Measurements from ENCODE around the gene GLT1D1.
"Not testable (repeated sequence)": the region's sequence is repeated elsewhere in the genome, so short reads cannot be mapped to it uniquely, and the experiment has no call there.

The GLT1D1 gene

DNA sequence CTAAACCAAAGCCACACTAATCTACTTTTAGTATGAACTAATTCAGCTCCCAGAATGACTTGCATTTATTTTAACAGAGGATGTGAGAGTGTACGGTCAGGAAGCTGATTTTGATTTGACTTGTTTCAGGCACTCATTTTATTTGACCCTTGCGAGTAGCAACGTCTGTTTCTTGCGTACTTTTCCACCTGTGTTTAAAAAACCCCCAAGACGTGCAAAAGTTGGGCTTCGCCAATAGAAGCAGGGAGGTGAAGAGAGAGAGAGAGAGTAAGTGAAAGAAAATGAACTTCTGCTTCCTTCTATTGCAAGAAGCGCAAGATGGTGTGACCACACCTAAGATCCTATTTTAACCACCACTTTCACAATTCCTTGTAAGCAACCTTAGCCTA lies 22.8 kb upstream of the GLT1D1 start:
- DNase-seq (ENCODE audit: insufficient read length, low spot score) (no peak), FAIRE-seq (no peak)
- TF ChIP-seq PAX5 (IDR thresholded peaks at IDR 0.05; ENCODE audit: insufficient read depth, low read length, severe bottlenecking) = peak; percentile 59
- no peak for TF ChIP-seq POLR2A (IDR thresholded peaks at IDR 0.05; ENCODE audit: low read depth, low read length)
- no peak for TF ChIP-seq POLR2AphosphoS5 (IDR thresholded peaks at IDR 0.05; ENCODE audit: low read depth, low read length)
- TF ChIP-seq POU2F2 (IDR thresholded peaks at IDR 0.05; ENCODE audit: low read depth, low read length) = no peak
- TF ChIP-seq TAF1 (IDR thresholded peaks at IDR 0.05; ENCODE audit: low read depth, low read length) = no peak
- peak; percentile 86 for TF ChIP-seq SPI1 (IDR thresholded peaks at IDR 0.05; ENCODE audit: low read depth, low read length)

DNA sequence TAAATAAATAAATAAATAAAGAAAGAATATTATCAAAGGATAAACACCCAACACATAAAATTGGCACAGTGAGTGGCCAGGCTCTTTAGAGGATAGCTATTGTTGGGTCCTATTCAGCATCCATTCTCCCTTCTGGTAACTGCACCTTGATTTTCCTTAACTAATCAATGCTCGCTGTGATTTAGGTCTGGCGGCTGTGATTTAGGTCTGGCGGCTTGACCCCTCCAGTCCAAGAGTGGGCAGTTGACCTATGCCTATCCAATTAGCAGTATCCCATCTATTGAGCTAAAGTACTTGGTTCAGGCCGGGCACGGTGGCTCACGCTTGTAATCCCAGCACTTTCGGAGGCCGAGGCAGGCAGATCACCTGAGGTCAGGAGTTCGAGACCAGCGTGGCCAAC lies 19.9 kb upstream of the GLT1D1 start:
- DNase-seq (ENCODE audit: insufficient read length, low spot score) (no peak), FAIRE-seq (no peak)
- TF ChIP-seq SPI1 (IDR thresholded peaks at IDR 0.05; ENCODE audit: low read depth, low read length) (no peak), POU2F2 (IDR thresholded peaks at IDR 0.05; ENCODE audit: low read depth, low read length) (no peak), POLR2A (IDR thresholded peaks at IDR 0.05; ENCODE audit: low read depth, low read length) (no peak), TAF1 (IDR thresholded peaks at IDR 0.05; ENCODE audit: low read depth, low read length) (no peak), POLR2AphosphoS5 (IDR thresholded peaks at IDR 0.05; ENCODE audit: low read depth, low read length) (no peak), PAX5 (IDR thresholded peaks at IDR 0.05; ENCODE audit: insufficient read depth, low read length, severe bottlenecking) (no peak)

- FAIRE-seq = peak; percentile 50
- not testable (repeated sequence) for DNase-seq (ENCODE audit: insufficient read length, low spot score)
Observed at GRCh38 chr12:128839885-128840284, 13.4 kb upstream of the GLT1D1 start.

- FAIRE-seq = peak; percentile 78
- TF ChIP-seq SPI1 (IDR thresholded peaks at IDR 0.05; ENCODE audit: low read depth, low read length) = peak; percentile 76
- TF ChIP-seq TAF1 (IDR thresholded peaks at IDR 0.05; ENCODE audit: low read depth, low read length) = no peak
- no peak for TF ChIP-seq POLR2AphosphoS5 (IDR thresholded peaks at IDR 0.05; ENCODE audit: low read depth, low read length)
- TF ChIP-seq PAX5 (IDR thresholded peaks at IDR 0.05; ENCODE audit: insufficient read depth, low read length, severe bottlenecking) = peak; percentile 74
- no peak for DNase-seq (ENCODE audit: insufficient read length, low spot score)
Observed at GRCh38 chr12:128840862-128841468, 12.3 kb upstream of the GLT1D1 start.

GRCh38 chr12:128842579-128842978 lies 10.7 kb upstream of the GLT1D1 start:
- DNase-seq (ENCODE audit: insufficient read length, low spot score) = no peak
- no peak for TF ChIP-seq POLR2A (IDR thresholded peaks at IDR 0.05; ENCODE audit: low read depth, low read length)
- no peak for TF ChIP-seq SPI1 (IDR thresholded peaks at IDR 0.05; ENCODE audit: low read depth, low read length)
- TF ChIP-seq TAF1 (IDR thresholded peaks at IDR 0.05; ENCODE audit: low read depth, low read length) = no peak
- no peak for TF ChIP-seq POU2F2 (IDR thresholded peaks at IDR 0.05; ENCODE audit: low read depth, low read length)
- no peak for TF ChIP-seq POLR2AphosphoS5 (IDR thresholded peaks at IDR 0.05; ENCODE audit: low read depth, low read length)
- FAIRE-seq = no peak

DNA sequence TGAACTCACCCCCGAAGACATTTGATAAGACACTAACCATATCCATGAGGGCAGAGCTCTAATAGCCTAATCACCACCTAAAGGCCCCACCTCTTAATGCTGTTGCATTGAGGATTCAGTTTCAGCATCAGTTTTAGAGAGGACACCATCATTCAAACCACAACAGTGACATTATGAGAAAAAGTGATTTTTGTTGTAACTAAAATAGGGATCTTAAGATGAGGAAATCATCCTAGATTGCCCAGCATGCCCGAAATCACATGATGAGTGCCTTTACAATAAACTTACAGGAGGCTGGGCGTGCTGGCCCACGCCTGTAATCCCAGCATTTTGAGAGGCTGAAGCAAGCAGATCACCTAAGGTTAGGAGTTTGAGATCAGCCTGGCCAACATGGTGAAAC lies 9.7 kb upstream of the GLT1D1 start:
- no peak for DNase-seq (ENCODE audit: insufficient read length, low spot score)
- TF ChIP-seq SPI1 (IDR thresholded peaks at IDR 0.05; ENCODE audit: low read depth, low read length) (no peak), POLR2AphosphoS5 (IDR thresholded peaks at IDR 0.05; ENCODE audit: low read depth, low read length) (no peak), PAX5 (IDR thresholded peaks at IDR 0.05; ENCODE audit: insufficient read depth, low read length, severe bottlenecking) (no peak), TAF1 (IDR thresholded peaks at IDR 0.05; ENCODE audit: low read depth, low read length) (no peak), POU2F2 (IDR thresholded peaks at IDR 0.05; ENCODE audit: low read depth, low read length) (no peak), POLR2A (IDR thresholded peaks at IDR 0.05; ENCODE audit: low read depth, low read length) (no peak)
- FAIRE-seq = peak; percentile 55

GRCh38 chr12:128844031-128844635 lies 9.1 kb upstream of the GLT1D1 start:
- TF ChIP-seq SPI1 (IDR thresholded peaks at IDR 0.05; ENCODE audit: low read depth, low read length) = no peak
- no peak for TF ChIP-seq TAF1 (IDR thresholded peaks at IDR 0.05; ENCODE audit: low read depth, low read length)
- no peak for TF ChIP-seq PAX5 (IDR thresholded peaks at IDR 0.05; ENCODE audit: insufficient read depth, low read length, severe bottlenecking)
- TF ChIP-seq POU2F2 (IDR thresholded peaks at IDR 0.05; ENCODE audit: low read depth, low read length) = no peak
- no peak for TF ChIP-seq POLR2AphosphoS5 (IDR thresholded peaks at IDR 0.05; ENCODE audit: low read depth, low read length)
- no peak for TF ChIP-seq POLR2A (IDR thresholded peaks at IDR 0.05; ENCODE audit: low read depth, low read length)
- FAIRE-seq = no peak
- no peak for DNase-seq (ENCODE audit: insufficient read length, low spot score)

GRCh38 chr12:128846671-128847070 lies 6.6 kb upstream of the GLT1D1 start:
- DNase-seq (ENCODE audit: insufficient read length, low spot score); FAIRE-seq: not testable (repeated sequence)

DNA sequence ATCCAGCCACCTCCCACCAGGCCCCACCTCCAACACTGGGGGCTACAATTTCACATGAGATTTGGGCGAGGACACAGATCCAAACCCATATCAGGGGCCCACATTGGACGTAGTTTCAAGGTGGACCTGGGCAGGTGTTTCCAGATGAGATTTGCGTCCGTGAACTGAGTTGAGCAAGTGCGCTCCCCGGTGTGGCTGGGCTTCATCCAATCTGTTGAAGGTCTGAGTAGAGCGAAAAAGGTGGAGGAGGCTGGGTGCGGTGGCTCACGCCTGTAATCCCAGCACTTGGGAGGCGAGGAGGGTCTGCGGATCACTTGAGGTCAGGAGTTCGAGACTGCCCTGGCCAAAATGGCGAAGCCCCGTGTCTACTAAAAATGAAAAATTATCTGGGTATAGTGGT lies 4.9 kb upstream of the GLT1D1 start:
- FAIRE-seq (no peak), DNase-seq (ENCODE audit: insufficient read length, low spot score) (no peak)
- no peak for TF ChIP-seq SPI1 (IDR thresholded peaks at IDR 0.05; ENCODE audit: low read depth, low read length)
- no peak for TF ChIP-seq POU2F2 (IDR thresholded peaks at IDR 0.05; ENCODE audit: low read depth, low read length)
- no peak for TF ChIP-seq POLR2A (IDR thresholded peaks at IDR 0.05; ENCODE audit: low read depth, low read length)
- TF ChIP-seq POLR2AphosphoS5 (IDR thresholded peaks at IDR 0.05; ENCODE audit: low read depth, low read length) = no peak
- TF ChIP-seq TAF1 (IDR thresholded peaks at IDR 0.05; ENCODE audit: low read depth, low read length) = no peak
- TF ChIP-seq PAX5 (IDR thresholded peaks at IDR 0.05; ENCODE audit: insufficient read depth, low read length, severe bottlenecking) = no peak

DNA sequence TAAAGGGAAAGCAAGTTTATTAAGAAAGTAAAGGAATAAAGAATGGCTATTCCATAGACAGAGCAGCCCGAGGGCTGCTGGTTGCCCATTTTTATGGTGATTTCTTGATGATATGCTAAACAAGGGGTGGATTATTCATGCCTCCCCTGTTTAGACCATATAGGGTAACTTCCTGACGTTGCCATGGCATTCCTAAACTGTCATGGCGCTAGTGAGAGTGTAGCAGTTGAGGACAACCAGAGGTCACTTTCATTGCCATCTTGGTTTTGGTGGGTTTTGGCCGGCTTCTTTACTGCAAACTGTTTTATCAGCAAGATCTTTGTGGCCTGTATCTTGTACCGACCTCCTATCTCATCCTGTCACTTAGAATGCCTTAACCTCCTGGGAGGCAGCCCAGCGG lies 3.5 kb upstream of the GLT1D1 start:
- FAIRE-seq; DNase-seq (ENCODE audit: insufficient read length, low spot score): not testable (repeated sequence)

DNA sequence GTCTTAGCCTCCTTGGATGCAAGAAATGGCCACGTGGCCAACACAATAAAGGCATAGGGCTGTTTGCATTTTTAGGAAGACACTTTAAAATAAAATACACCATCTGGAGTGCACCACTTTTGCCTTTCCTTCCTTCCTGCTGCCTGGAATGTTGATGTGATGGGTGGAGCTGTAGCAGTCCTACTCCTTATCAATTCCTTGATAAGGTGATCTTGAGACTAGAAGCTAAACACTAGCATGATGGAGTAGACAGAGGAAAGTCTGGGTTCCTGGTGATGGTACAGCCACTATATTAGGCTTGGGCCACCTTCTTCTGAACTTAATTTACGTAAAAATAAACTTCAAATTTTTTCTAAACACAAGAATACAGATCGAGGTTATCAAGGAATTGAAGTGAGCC lies 2.9 kb upstream of the GLT1D1 start:
- DNase-seq (ENCODE audit: insufficient read length, low spot score) (no peak), FAIRE-seq (no peak)
- TF ChIP-seq TAF1 (IDR thresholded peaks at IDR 0.05; ENCODE audit: low read depth, low read length) = no peak

DNA sequence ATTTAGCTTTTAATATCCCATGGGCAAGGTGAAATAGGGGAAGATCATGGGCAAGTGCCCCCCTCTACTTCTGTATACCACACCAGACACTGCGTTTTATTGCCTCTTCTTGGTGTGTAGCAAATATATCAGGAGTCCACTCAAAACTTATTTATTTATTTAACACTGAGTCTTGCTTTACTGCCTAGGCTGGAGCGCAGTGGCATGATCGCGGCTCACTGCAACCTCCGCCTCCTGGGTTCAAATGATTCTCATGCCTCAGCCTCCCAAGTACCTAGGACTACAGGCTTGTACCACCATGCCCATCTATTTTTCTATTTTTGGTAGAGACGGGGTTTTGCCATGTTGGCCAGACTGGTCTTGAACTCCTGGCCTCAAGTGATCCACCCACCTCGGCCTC lies 1.8 kb upstream of the GLT1D1 start:
- not testable (repeated sequence) for FAIRE-seq; DNase-seq (ENCODE audit: insufficient read length, low spot score)

All from GM12891 (cell line).